K562 (cell line): ENCODE data around the gene CEP162. TPM values are rescaled to one million over a fixed set of nuclear protein-coding genes. Genes with fewer than 3 reads are reported as not detected.

ENCODE experiments used
- CHD4 ChIP-seq: fragments of 200-600 bp; sonication (generic); IDR thresholded peaks from 3 replicates; pipeline ENCODE4 v1.6.1; 2012; ENCODE audit warnings: low read depth, mild to moderate bottlenecking, mixed read lengths, low read length, inconsistent platforms; ENCODE audit not compliant: insufficient read depth, insufficient replicate concordance, poor library complexity, severe bottlenecking
- ILK ChIP-seq: fragments of 450-650 bp; IDR thresholded peaks from 2 replicates; pipeline ENCODE4 v1.6.1; 2016; ENCODE audit warnings: missing genetic modification characterization, low read depth, mild to moderate bottlenecking, missing compliant biosample characterization, moderate library complexity, borderline replicate concordance
- NFIX ChIP-seq: fragments of 250-450 bp; sonication (Bioruptor Pico); IDR thresholded peaks from 2 replicates; pipeline ENCODE4 v1.4.0; 2020; ENCODE audit warnings: low read depth, mild to moderate bottlenecking, moderate library complexity
- NFXL1 ChIP-seq: fragments of 450-650 bp; formaldehyde crosslinking; IDR thresholded peaks from 2 replicates; pipeline ENCODE4 v1.4.0; 2021; ENCODE audit warnings: mild to moderate bottlenecking
- PHF8 ChIP-seq: fragments of 200-600 bp; sonication (generic); IDR thresholded peaks from 2 replicates; pipeline ENCODE4 v1.6.1; 2012; ENCODE audit warnings: mixed run types, mild to moderate bottlenecking, inconsistent platforms, low read length, moderate library complexity, borderline replicate concordance
- RBM17 ChIP-seq: fragments of 200-400 bp; formaldehyde crosslinking; IDR thresholded peaks from 2 replicates; pipeline ENCODE4 v1.6.1; 2017; ENCODE audit warnings: low read depth, mild to moderate bottlenecking, low read length, borderline replicate concordance
- polyA plus RNA-seq, 8 experiments: library from polyadenylated mRNA; depleted of rRNA in 4 of 8; stranded (reverse) in 5 of 8; unstranded in 3 of 8; fragments of >200 nt; fragmentation: Nextera tagmentation in 2 of 8; fragmentation: Illumina TruSeq in 1 of 8; extraction: Ambion mirVana in 2 of 8; extraction: Trizol in 1 of 8; gene quantifications; 2 replicates each; pipeline versions ENCODE4 v1.2.1 to v1.2.3, GENCODE V29; 2011 to 2014; ENCODE audit warnings: inconsistent platforms in 1 of 8, missing spikeins in 1 of 8
- total RNA-seq, 7 experiments: library from RNA; depleted of rRNA in 6 of 7; stranded (reverse); fragments of >200 nt in 6 of 7; fragmentation: Illumina TruSeq in 2 of 7; extraction: Trizol in 2 of 7; gene quantifications; 2 replicates each; pipeline versions ENCODE4 v1.2.1 to v1.2.3, GENCODE V29; 2011 to 2021; ENCODE audit warnings: low replicate concordance in 1 of 7
- TF ChIP-seq, protein P1 (sequence below): fragments of 450-650 bp; IDR thresholded peaks from 2 replicates; pipeline ENCODE4 v1.6.1; 2016; ENCODE audit warnings: mild to moderate bottlenecking, moderate library complexity

CEP162 gene
- total and polyA plus RNA-seq, 9 of the 15 experiments (the other 6 are each of a cell fraction or from before 2014, with no cell fraction given): 3.9 to 8.6 (median 6.7) TPM

GRCh38 chr6:84107495-84107894 lies 119.9 kb downstream of the CEP162 start (continued):
- TF ChIP-seq, protein P1, sequence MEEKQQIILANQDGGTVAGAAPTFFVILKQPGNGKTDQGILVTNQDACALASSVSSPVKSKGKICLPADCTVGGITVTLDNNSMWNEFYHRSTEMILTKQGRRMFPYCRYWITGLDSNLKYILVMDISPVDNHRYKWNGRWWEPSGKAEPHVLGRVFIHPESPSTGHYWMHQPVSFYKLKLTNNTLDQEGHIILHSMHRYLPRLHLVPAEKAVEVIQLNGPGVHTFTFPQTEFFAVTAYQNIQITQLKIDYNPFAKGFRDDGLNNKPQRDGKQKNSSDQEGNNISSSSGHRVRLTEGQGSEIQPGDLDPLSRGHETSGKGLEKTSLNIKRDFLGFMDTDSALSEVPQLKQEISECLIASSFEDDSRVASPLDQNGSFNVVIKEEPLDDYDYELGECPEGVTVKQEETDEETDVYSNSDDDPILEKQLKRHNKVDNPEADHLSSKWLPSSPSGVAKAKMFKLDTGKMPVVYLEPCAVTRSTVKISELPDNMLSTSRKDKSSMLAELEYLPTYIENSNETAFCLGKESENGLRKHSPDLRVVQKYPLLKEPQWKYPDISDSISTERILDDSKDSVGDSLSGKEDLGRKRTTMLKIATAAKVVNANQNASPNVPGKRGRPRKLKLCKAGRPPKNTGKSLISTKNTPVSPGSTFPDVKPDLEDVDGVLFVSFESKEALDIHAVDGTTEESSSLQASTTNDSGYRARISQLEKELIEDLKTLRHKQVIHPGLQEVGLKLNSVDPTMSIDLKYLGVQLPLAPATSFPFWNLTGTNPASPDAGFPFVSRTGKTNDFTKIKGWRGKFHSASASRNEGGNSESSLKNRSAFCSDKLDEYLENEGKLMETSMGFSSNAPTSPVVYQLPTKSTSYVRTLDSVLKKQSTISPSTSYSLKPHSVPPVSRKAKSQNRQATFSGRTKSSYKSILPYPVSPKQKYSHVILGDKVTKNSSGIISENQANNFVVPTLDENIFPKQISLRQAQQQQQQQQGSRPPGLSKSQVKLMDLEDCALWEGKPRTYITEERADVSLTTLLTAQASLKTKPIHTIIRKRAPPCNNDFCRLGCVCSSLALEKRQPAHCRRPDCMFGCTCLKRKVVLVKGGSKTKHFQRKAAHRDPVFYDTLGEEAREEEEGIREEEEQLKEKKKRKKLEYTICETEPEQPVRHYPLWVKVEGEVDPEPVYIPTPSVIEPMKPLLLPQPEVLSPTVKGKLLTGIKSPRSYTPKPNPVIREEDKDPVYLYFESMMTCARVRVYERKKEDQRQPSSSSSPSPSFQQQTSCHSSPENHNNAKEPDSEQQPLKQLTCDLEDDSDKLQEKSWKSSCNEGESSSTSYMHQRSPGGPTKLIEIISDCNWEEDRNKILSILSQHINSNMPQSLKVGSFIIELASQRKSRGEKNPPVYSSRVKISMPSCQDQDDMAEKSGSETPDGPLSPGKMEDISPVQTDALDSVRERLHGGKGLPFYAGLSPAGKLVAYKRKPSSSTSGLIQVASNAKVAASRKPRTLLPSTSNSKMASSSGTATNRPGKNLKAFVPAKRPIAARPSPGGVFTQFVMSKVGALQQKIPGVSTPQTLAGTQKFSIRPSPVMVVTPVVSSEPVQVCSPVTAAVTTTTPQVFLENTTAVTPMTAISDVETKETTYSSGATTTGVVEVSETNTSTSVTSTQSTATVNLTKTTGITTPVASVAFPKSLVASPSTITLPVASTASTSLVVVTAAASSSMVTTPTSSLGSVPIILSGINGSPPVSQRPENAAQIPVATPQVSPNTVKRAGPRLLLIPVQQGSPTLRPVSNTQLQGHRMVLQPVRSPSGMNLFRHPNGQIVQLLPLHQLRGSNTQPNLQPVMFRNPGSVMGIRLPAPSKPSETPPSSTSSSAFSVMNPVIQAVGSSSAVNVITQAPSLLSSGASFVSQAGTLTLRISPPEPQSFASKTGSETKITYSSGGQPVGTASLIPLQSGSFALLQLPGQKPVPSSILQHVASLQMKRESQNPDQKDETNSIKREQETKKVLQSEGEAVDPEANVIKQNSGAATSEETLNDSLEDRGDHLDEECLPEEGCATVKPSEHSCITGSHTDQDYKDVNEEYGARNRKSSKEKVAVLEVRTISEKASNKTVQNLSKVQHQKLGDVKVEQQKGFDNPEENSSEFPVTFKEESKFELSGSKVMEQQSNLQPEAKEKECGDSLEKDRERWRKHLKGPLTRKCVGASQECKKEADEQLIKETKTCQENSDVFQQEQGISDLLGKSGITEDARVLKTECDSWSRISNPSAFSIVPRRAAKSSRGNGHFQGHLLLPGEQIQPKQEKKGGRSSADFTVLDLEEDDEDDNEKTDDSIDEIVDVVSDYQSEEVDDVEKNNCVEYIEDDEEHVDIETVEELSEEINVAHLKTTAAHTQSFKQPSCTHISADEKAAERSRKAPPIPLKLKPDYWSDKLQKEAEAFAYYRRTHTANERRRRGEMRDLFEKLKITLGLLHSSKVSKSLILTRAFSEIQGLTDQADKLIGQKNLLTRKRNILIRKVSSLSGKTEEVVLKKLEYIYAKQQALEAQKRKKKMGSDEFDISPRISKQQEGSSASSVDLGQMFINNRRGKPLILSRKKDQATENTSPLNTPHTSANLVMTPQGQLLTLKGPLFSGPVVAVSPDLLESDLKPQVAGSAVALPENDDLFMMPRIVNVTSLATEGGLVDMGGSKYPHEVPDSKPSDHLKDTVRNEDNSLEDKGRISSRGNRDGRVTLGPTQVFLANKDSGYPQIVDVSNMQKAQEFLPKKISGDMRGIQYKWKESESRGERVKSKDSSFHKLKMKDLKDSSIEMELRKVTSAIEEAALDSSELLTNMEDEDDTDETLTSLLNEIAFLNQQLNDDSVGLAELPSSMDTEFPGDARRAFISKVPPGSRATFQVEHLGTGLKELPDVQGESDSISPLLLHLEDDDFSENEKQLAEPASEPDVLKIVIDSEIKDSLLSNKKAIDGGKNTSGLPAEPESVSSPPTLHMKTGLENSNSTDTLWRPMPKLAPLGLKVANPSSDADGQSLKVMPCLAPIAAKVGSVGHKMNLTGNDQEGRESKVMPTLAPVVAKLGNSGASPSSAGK: no peak
- no peak for TF ChIP-seq RBM17
- no peak for TF ChIP-seq CHD4
- TF ChIP-seq NFIX (CRISPR knock-in tag): no peak
- no peak for TF ChIP-seq ILK (tag)
- no peak for TF ChIP-seq NFXL1
- TF ChIP-seq PHF8: no peak
